ENCODE data around the gene PPFIA3.
A peak's percentile ranks its signal among the peaks of the same experiment; 100 is the strongest.

The PPFIA3 gene

DNA sequence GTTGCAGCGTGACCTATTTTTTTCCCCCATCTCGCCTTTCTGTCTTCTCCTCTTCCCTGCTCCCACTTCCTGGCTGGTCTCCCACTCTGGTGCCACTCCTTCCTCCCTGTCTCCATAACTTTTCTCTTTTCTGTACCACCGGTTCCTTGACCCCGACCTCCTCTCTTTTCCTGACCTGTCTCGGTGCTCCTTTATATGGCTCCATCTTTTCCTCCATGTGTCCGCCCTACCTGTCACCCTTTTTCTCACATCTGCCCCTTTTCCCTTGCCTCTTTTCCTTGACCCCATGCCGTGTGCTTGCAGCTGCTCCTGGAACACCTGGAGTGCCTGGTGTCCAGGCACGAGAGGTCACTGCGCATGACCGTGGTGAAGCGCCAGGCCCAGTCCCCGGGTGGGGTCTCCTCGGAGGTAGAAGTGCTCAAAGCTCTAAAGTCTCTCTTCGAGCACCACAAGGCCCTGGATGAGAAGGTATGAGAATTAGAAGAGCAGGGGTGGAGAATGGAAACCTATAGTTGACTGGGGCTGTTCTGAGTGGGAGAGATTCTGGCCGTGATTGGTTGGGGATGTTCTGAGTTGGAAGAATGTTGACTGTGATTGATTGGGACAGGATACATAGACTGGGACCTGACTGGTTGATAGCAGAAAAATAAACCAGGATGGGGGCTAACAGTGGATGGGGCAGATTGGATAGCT, 9.3 kb downstream of the PPFIA3 start:
- TF ChIP-seq GATA3 (IDR thresholded peaks at IDR 0.05; ENCODE audit: low read depth, low read length) (no peak), GATA2 (IDR thresholded peaks at IDR 0.05; ENCODE audit: low read depth, low read length) (no peak)

GRCh38 chr19:49129238-49129583, 9.9 kb downstream of the PPFIA3 start:
- no peak for TF ChIP-seq GATA3 (IDR thresholded peaks at IDR 0.05; ENCODE audit: low read depth, low read length)
- no peak for TF ChIP-seq GATA2 (IDR thresholded peaks at IDR 0.05; ENCODE audit: low read depth, low read length)

DNA sequence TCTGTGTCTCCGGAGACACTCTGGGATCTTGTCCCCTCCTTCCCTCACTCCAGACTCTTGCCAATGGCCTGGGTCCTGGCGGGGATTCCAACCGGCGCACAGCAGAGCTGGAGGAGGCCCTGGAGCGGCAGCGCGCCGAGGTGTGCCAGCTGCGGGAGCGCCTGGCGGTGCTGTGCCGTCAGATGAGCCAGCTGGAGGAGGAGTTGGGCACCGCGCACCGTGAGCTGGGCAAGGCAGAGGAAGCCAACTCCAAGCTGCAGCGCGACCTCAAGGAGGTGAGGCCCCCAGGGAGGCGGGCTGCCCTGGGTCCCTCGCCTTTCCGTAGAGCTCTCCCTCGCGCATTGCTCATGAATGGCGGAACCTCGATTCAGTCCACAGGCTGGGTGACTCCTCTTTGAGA, 11.0 kb downstream of the PPFIA3 start:
- no peak for TF ChIP-seq GATA2 (IDR thresholded peaks at IDR 0.05; ENCODE audit: low read depth, low read length)
- TF ChIP-seq GATA3 (IDR thresholded peaks at IDR 0.05; ENCODE audit: low read depth, low read length) = no peak

DNA sequence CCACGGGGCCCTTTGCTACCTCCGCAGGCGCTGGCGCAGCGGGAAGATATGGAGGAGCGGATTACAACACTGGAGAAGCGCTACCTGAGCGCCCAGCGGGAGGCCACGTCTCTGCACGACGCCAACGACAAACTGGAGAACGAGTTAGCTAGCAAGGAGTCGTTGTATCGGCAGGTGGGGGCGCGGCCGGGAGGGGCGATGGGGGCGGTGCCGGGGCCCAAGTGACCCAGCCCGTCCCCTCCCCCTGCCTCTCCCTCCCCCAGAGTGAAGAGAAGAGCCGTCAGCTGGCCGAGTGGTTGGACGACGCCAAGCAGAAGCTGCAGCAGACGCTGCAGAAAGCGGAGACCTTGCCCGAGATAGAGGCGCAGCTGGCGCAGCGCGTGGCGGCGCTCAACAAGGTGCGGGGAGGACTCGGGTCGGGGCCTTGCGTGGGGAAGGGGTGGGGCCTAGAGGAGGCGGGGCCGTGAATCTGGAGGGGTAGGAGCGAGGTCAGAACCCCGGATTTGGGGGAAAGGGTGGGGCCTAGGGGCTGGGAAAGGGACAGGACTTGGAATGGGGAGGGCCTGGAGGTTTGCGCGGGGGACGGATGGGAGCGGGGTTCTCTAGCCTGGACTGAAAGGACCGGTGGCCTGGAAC, 13.7 kb downstream of the PPFIA3 start:
- TF ChIP-seq GATA3 (IDR thresholded peaks at IDR 0.05; ENCODE audit: low read depth, low read length) (no peak), GATA2 (IDR thresholded peaks at IDR 0.05; ENCODE audit: low read depth, low read length) (no peak)

GRCh38 chr19:49133621-49134454, 14.5 kb downstream of the PPFIA3 start:
- no peak for TF ChIP-seq GATA2 (IDR thresholded peaks at IDR 0.05; ENCODE audit: low read depth, low read length)
- TF ChIP-seq GATA3 (IDR thresholded peaks at IDR 0.05; ENCODE audit: low read depth, low read length) = no peak

- TF ChIP-seq GATA2 (IDR thresholded peaks at IDR 0.05; ENCODE audit: low read depth, low read length) (no peak), GATA3 (IDR thresholded peaks at IDR 0.05; ENCODE audit: low read depth, low read length) (no peak)
Observed at GRCh38 chr19:49135686-49136085, 16.3 kb downstream of the PPFIA3 start.

GRCh38 chr19:49136771-49137171, 17.4 kb downstream of the PPFIA3 start:
- TF ChIP-seq GATA3 (IDR thresholded peaks at IDR 0.05; ENCODE audit: low read depth, low read length) (no peak), GATA2 (IDR thresholded peaks at IDR 0.05; ENCODE audit: low read depth, low read length) (no peak)

GRCh38 chr19:49140951-49141350, 21.6 kb downstream of the PPFIA3 start:
- TF ChIP-seq GATA3 (IDR thresholded peaks at IDR 0.05; ENCODE audit: low read depth, low read length) (no peak), GATA2 (IDR thresholded peaks at IDR 0.05; ENCODE audit: low read depth, low read length) (no peak)

- TF ChIP-seq GATA3 (IDR thresholded peaks at IDR 0.05; ENCODE audit: low read depth, low read length) = no peak
- no peak for TF ChIP-seq GATA2 (IDR thresholded peaks at IDR 0.05; ENCODE audit: low read depth, low read length)
Observed at GRCh38 chr19:49141352-49141751, 22.0 kb downstream of the PPFIA3 start.

DNA sequence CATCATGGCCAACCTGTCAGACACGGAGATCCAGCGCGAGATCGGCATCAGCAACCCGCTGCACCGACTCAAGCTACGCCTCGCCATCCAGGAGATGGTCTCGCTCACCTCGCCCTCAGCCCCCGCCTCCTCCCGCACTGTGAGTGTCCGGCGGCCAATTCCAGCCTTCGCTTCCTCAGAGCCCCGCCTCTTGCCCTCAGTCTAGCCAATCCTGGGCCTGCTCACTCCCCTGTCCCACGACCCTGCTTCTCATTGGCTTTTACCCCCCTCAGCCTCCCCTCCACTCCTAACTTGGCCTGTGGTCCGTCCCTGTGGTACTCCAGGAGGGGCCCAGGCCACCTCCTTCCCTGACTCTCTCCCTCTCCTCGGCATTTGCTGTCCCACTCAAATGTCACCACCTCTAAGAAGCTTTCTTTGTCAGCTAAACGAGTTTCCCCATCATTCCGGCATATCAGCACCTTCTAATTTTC, 23.6 kb downstream of the PPFIA3 start:
- TF ChIP-seq GATA2 (IDR thresholded peaks at IDR 0.05; ENCODE audit: low read depth, low read length) (peak; percentile 52; the same call in 1 of the 2 replicates), GATA3 (IDR thresholded peaks at IDR 0.05; ENCODE audit: low read depth, low read length) (no peak)

DNA sequence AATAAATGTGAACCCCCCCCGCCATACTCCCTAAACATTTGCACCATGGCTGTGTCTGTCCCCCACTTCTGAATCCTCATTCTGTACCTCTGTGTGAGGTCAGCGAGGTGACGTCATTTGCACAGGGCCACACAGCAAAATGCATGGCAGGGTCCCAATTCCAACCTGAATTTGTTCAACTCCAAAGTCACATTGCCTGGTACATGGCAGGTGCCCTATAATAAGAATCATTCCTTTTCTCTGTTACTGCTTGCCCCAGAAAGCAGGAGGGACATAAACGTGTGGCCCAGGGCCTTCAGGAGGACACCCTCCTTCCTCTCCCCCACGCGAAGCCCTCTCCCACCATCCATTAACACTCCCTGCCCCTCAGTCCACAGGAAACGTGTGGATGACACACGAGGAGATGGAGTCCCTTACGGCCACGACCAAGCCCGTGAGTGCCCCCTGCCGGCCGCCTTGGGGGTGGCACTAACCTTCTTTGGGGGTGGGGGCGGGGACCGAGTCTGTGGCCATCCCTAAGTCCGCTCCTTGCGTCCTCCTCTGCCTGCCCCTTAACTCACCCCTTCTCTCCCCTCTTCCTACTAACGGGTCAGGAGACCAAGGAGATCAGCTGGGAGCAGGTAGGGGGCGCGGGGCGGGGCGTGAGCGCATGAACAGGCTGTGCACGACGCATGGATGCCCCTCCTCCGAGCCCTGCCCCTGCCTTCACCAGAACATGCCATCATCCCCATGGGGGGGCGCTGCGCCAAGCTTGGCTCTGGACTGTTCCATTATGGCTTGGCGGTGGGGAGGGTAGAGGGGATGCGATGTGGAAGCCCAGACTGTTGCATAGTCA, 26.4 kb downstream of the PPFIA3 start:
- no peak for TF ChIP-seq GATA2 (IDR thresholded peaks at IDR 0.05; ENCODE audit: low read depth, low read length)
- no peak for TF ChIP-seq GATA3 (IDR thresholded peaks at IDR 0.05; ENCODE audit: low read depth, low read length)

GRCh38 chr19:49148044-49148682, 28.8 kb downstream of the PPFIA3 start:
- TF ChIP-seq GATA3 (IDR thresholded peaks at IDR 0.05; ENCODE audit: low read depth, low read length) (no peak), GATA2 (IDR thresholded peaks at IDR 0.05; ENCODE audit: low read depth, low read length) (no peak)

Data from SH-SY5Y (cell line).